Smooth muscle cell (in vitro differentiated cells): ENCODE measurements around the gene ADORA3. TPM values are rescaled to one million over a fixed set of nuclear protein-coding genes. Genes with fewer than 3 reads are reported as not detected.

Source experiments
- DNase-seq: peaks from one replicate; lab custom pipeline; 2025; ENCODE audit not compliant: unreplicated experiment; lab: John Stamatoyannopoulos, UW
- H2AFZ ChIP-seq: fragments of 200-600 bp; sonication (generic); 2 replicates; pipeline ENCODE4 v1.6.0; 2016; ENCODE audit warnings: antibody characterized with exemption, low read depth, mild to moderate bottlenecking
- H3F3A ChIP-seq: fragments of 200-600 bp; sonication (generic); 2 replicates; pipeline ENCODE4 v1.6.0; 2017; ENCODE audit warnings: antibody characterized with exemption, low read depth
- H3K27ac ChIP-seq: fragments of 200-600 bp; sonication (generic); 2 replicates; pipeline ENCODE4 v1.5.1; 2016; ENCODE audit warnings: low read depth, mild to moderate bottlenecking
- H3K27me3 ChIP-seq: fragments of 200-600 bp; sonication (generic); 2 replicates; pipeline ENCODE4 v1.6.1; 2016; ENCODE audit warnings: low read depth, mild to moderate bottlenecking
- H3K36me3 ChIP-seq: fragments of 200-600 bp; sonication (generic); 2 replicates; pipeline ENCODE4 v1.5.1; 2016; ENCODE audit warnings: low read depth
- H3K4me1 ChIP-seq: fragments of 200-600 bp; sonication (generic); 2 replicates; pipeline ENCODE4 v1.5.1; 2016; ENCODE audit warnings: low read depth
- H3K4me2 ChIP-seq: fragments of 200-600 bp; sonication (generic); 2 replicates; pipeline ENCODE4 v1.6.0; 2016; ENCODE audit warnings: mild to moderate bottlenecking
- H3K4me3 ChIP-seq: fragments of 200-600 bp; sonication (generic); 2 replicates; pipeline ENCODE4 v1.5.1; 2016; ENCODE audit warnings: mild to moderate bottlenecking
- H3K79me2 ChIP-seq: fragments of 200-600 bp; sonication (generic); 2 replicates; pipeline ENCODE4 v1.6.0; 2016; ENCODE audit warnings: low read depth, mild to moderate bottlenecking
- H3K9ac ChIP-seq: fragments of 200-600 bp; sonication (generic); 2 replicates; pipeline ENCODE4 v1.6.0; 2016; ENCODE audit warnings: low read depth
- H3K9me3 ChIP-seq: fragments of 200-600 bp; sonication (generic); replicated peaks from 2 replicates; pipeline ENCODE4 v1.5.1; 2016; ENCODE audit warnings: low read depth
- H4K20me1 ChIP-seq: fragments of 200-600 bp; sonication (generic); 2 replicates; pipeline ENCODE4 v1.6.0; 2016; ENCODE audit warnings: low read depth
- WGBS: methylation state at CpG from one replicate; pipeline ENCODE4 v1.1.7; 2016; ENCODE audit warnings: low lambda C conversion rate; 5-methylcytosine and 5-hydroxymethylcytosine counted together
- polyA plus RNA-seq: library from polyadenylated mRNA; unstranded; fragments of >200 nt; fragmentation: Nextera tagmentation; extraction: Ambion mirVana; gene quantifications from 2 replicates; pipeline ENCODE4 v1.2.1, GENCODE V29; 2016
- total RNA-seq: library from RNA; depleted of rRNA; stranded (reverse); fragments of >200 nt; gene quantifications from 2 replicates; pipeline ENCODE4 v1.2.3, GENCODE V29; 2014
- TF ChIP-seq, protein P1 (sequence below): fragments of 200-600 bp; sonication (generic); IDR thresholded peaks from 2 replicates; pipeline ENCODE4 v1.5.1; 2017; ENCODE audit warnings: borderline replicate concordance, mild to moderate bottlenecking, antibody characterized with exemption; ENCODE audit not compliant: insufficient read depth, poor library complexity, severe bottlenecking

The ADORA3 gene
- total and polyA plus RNA-seq, 2 experiments from 2014 or later: not detected

DNA sequence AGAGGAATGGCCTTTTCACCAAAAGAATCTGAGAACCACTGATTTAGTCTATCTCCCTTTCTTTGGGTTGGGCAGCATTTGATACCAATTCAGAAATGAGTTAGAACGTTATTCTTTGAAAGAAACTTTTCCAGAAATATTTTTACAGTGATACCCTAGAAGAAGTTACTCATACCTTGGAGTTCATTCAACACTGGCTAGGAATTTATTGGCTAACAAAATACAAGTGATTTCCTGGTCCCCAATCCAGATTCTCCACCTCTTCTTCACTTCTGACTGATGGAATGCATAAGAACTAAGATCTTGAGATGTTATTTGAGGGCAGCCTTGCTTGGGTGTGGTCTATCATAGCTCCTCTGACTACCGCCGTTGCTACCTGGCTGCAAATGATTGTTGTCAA lies 20.3 kb downstream of the ADORA3 start:
- TF ChIP-seq, protein P1, sequence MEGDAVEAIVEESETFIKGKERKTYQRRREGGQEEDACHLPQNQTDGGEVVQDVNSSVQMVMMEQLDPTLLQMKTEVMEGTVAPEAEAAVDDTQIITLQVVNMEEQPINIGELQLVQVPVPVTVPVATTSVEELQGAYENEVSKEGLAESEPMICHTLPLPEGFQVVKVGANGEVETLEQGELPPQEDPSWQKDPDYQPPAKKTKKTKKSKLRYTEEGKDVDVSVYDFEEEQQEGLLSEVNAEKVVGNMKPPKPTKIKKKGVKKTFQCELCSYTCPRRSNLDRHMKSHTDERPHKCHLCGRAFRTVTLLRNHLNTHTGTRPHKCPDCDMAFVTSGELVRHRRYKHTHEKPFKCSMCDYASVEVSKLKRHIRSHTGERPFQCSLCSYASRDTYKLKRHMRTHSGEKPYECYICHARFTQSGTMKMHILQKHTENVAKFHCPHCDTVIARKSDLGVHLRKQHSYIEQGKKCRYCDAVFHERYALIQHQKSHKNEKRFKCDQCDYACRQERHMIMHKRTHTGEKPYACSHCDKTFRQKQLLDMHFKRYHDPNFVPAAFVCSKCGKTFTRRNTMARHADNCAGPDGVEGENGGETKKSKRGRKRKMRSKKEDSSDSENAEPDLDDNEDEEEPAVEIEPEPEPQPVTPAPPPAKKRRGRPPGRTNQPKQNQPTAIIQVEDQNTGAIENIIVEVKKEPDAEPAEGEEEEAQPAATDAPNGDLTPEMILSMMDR: no peak

DNA sequence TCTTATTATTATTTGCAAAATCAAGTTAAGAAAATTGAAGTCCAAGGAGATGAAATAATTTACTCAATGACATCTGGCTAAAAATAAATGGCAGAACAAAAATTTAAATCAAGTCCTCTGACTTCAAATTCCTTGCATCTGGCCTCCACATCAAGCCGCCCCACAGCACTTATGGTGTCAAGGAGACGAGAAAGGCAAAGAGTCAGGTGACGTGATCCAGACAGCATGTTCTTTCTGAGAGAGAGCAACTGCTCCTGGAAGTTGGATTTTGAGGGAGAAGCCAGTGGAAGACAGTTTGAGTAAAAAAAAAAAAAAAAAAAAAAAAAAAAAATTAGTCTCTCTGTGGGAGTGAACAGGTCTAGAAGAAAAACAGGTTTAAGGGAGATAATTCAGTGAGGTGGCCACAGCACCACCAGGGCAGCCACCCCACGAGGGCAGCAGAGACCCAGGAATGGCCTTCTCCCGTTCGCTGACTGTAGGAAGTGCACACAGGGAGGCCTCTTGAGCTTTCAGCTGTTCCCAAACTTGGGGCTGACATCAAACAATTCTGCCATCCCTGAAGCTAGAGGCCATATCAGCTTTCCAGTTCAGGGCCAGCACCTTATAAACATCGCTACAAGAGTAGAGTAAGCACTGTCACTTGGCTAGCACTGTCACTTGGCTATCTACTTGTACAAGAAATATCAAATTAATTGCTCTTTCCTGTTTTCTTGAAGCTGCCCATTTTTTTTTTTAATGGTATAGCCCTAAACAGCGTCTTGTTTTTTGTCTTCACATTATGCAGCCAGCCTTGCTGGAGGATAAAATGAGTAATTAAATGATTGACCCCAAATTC lies 21.8 kb downstream of the ADORA3 start:
- peak overlapping the region; percentile 78 for H2AFZ ChIP-seq
- peak; percentile 11 for DNase-seq
- H4K20me1 ChIP-seq: no peaks in the 10 kb centered on the region

More for the DNA sequence above, 20.3 kb downstream of the ADORA3 start:
- DNase-seq: no peak
- H3F3A ChIP-seq: no peaks in the 10 kb centered on the region
- H3K4me2 ChIP-seq: no peak overlapping the region
- no peaks in the 10 kb centered on the region for H3K9me3 ChIP-seq
- no peaks in the 10 kb centered on the region for H4K20me1 ChIP-seq
- H3K27me3 ChIP-seq: no peaks in the 10 kb centered on the region
- H3K9ac ChIP-seq: no peak overlapping the region
- no peak overlapping the region for H3K4me3 ChIP-seq
- no peaks in the 10 kb centered on the region for H3K36me3 ChIP-seq
- 90% methylated on average over 3 of the region's 3 CpGs for WGBS
- no peaks in the 10 kb centered on the region for H3K4me1 ChIP-seq
- H2AFZ ChIP-seq: no peak overlapping the region
- no peaks in the 10 kb centered on the region for H3K79me2 ChIP-seq
- no peak overlapping the region for H3K27ac ChIP-seq

DNA sequence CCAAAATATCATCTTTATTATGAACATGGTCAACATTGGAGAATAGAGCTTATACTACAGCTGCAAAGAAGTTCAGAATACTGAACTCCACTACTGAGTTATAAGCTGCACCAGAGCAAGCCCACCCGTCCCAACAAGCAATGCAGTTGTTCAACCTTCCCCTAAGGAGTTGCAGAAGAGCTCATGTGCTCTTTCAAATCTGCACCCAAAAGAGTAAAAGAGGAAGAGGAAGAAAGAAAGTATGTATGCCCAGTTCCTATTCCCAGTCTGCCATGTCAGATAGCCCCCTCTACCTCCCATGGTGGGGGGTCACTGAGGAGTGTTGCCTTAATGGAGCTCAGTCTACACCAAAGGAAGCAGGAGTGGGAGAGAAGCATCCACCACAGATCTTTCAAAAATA lies 22.8 kb downstream of the ADORA3 start:
- no peak overlapping the region for H2AFZ ChIP-seq
- no peak overlapping the region for H3K4me3 ChIP-seq
- H3K36me3 ChIP-seq: no peaks in the 10 kb centered on the region
- H3K4me1 ChIP-seq: no peaks in the 10 kb centered on the region
- H3K9ac ChIP-seq: no peak overlapping the region
- H3K4me2 ChIP-seq: no peak overlapping the region
- H3F3A ChIP-seq: no peaks in the 10 kb centered on the region
- no peaks in the 10 kb centered on the region for H3K9me3 ChIP-seq
- no peaks in the 10 kb centered on the region for H3K27me3 ChIP-seq
- WGBS: 100% methylated on average over 1 of the region's 1 CpG
- H3K27ac ChIP-seq: no peak overlapping the region
- no peaks in the 10 kb centered on the region for H4K20me1 ChIP-seq
- H3K79me2 ChIP-seq: no peaks in the 10 kb centered on the region
- TF ChIP-seq, protein P1: no peak
- DNase-seq: no peak

More for the DNA sequence above, 21.8 kb downstream of the ADORA3 start:
- H3K36me3 ChIP-seq: no peaks in the 10 kb centered on the region
- no peaks in the 10 kb centered on the region for H3K9me3 ChIP-seq
- H3K9ac ChIP-seq: no peak overlapping the region
- H3K27me3 ChIP-seq: no peaks in the 10 kb centered on the region
- WGBS: 49% methylated on average over 8 of the region's 8 CpGs
- no peaks in the 10 kb centered on the region for H3K79me2 ChIP-seq
- no peaks in the 10 kb centered on the region for H3F3A ChIP-seq
- H3K4me2 ChIP-seq: no peak overlapping the region
- TF ChIP-seq, protein P1: peak; percentile 68
- no peak overlapping the region for H3K27ac ChIP-seq
- no peaks in the 10 kb centered on the region for H3K4me1 ChIP-seq
- no peak overlapping the region for H3K4me3 ChIP-seq

DNA sequence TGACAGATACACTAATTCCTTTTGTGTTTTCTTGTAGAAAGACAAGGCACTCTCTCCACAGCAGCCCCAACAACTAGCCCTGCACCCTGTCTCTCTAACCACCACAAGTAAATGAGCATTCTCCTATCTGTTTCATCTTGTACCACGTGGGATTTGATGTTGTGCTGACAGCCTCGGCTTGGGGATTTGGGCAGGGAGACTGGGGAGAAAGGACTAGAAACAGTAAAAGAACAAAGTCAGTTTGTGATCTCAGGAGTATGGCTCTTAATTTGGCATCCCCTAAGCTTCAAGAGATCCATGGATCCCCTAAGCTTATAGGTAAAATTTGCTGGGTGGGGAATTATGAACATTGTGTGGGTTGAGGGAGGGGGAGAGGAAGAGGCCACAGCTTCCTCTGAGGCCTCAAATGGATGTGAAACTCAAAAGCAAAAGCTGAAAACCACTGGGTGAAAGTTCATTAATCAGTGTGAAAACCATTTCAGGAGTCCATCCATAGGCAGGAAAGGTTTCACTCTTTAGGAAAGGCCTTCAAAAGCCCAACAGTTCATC lies 26.6 kb downstream of the ADORA3 start:
- H3F3A ChIP-seq: no peaks in the 10 kb centered on the region
- no peaks in the 10 kb centered on the region for H3K36me3 ChIP-seq
- H3K27me3 ChIP-seq: no peaks in the 10 kb centered on the region
- no peaks in the 10 kb centered on the region for H3K9me3 ChIP-seq
- H3K4me3 ChIP-seq: no peak overlapping the region
- DNase-seq: no peak
- 33% methylated on average over 2 of the region's 2 CpGs for WGBS
- no peak overlapping the region for H2AFZ ChIP-seq
- H3K4me1 ChIP-seq: no peaks in the 10 kb centered on the region
- TF ChIP-seq, protein P1: no peak
- H4K20me1 ChIP-seq: no peaks in the 10 kb centered on the region
- no peak overlapping the region for H3K9ac ChIP-seq
- no peak overlapping the region for H3K4me2 ChIP-seq
- H3K79me2 ChIP-seq: no peaks in the 10 kb centered on the region
- H3K27ac ChIP-seq: no peak overlapping the region
